LNCaP clone FGC (cell line): ENCODE data around the gene CD247.

ENCODE experiments used
- DNase-seq: peaks from one replicate; pipeline ENCODE4 v3.0.0-alpha.2; 2011; ENCODE audit warnings: low read depth
- H3K4me3 ChIP-seq: 2 replicates; pipeline ENCODE4 v1.5.1; 2011; ENCODE audit warnings: mild to moderate bottlenecking, low read depth, low read length, control low read depth
- TF ChIP-seq, protein P1 (sequence below): IDR thresholded peaks from 2 replicates; pipeline ENCODE4 v1.5.1; 2012; ENCODE audit warnings: mild to moderate bottlenecking; ENCODE audit not compliant: control insufficient read depth, insufficient read depth; ENCODE audit errors: extremely low read depth

CD247 gene

GRCh38 chr1:167499106-167499505 is 19.2 kb downstream of the CD247 start:
- H3K4me3 ChIP-seq = no peak overlapping the region
- TF ChIP-seq, protein P1, sequence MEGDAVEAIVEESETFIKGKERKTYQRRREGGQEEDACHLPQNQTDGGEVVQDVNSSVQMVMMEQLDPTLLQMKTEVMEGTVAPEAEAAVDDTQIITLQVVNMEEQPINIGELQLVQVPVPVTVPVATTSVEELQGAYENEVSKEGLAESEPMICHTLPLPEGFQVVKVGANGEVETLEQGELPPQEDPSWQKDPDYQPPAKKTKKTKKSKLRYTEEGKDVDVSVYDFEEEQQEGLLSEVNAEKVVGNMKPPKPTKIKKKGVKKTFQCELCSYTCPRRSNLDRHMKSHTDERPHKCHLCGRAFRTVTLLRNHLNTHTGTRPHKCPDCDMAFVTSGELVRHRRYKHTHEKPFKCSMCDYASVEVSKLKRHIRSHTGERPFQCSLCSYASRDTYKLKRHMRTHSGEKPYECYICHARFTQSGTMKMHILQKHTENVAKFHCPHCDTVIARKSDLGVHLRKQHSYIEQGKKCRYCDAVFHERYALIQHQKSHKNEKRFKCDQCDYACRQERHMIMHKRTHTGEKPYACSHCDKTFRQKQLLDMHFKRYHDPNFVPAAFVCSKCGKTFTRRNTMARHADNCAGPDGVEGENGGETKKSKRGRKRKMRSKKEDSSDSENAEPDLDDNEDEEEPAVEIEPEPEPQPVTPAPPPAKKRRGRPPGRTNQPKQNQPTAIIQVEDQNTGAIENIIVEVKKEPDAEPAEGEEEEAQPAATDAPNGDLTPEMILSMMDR = no peak
- no peak for DNase-seq

GRCh38 chr1:167496797-167497619 is 21.3 kb downstream of the CD247 start:
- TF ChIP-seq, protein P1 = no peak
- no peak for DNase-seq
- no peak overlapping the region for H3K4me3 ChIP-seq

DNA sequence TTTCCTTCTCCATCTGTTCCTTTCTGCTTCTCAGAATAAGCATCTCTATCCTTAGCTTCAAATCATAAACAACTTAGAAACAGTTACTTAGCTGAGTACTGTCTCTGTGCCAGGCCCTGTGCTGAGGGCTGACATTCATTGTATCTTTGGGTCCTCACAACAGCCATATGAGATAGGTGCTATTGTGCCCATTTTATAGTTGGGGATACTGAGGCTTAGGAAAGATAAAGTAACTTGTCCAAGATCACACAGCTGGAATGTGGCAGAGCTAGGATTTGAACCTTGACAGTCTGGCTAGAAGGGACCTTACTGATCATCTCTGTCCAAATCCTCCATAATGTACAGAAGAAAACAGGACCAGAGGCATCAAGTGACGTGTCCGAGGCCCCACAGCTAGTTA is 25.0 kb downstream of the CD247 start:
- H3K4me3 ChIP-seq = no peak overlapping the region
- TF ChIP-seq, protein P1 = no peak
- no peak for DNase-seq

DNA sequence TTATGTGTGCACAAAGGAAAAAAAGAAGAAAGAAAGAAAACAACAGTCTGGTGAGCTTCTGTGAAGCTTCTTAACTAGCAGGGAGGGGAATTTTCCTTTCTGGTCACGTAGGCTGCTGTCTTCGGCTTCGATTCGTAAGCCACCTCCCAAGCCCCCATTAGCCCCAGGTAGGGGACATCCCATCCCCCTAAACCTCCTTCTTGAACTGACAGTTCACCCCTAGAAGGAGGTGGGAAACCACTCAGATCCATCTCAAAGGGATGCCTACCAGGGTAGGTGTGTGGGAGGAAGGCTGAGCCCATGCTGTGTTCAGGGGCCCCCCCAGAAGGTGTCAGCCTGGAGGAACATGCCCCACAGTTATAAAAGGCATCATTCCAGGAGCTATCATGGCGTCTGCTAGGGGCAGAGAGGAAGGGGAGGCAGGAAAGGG is 25.8 kb downstream of the CD247 start:
- no peak for DNase-seq
- TF ChIP-seq, protein P1 = no peak
- H3K4me3 ChIP-seq = no peak overlapping the region

GRCh38 chr1:167491586-167492461 is 26.5 kb downstream of the CD247 start:
- no peak for DNase-seq
- TF ChIP-seq, protein P1 = no peak
- H3K4me3 ChIP-seq = no peak overlapping the region

DNA sequence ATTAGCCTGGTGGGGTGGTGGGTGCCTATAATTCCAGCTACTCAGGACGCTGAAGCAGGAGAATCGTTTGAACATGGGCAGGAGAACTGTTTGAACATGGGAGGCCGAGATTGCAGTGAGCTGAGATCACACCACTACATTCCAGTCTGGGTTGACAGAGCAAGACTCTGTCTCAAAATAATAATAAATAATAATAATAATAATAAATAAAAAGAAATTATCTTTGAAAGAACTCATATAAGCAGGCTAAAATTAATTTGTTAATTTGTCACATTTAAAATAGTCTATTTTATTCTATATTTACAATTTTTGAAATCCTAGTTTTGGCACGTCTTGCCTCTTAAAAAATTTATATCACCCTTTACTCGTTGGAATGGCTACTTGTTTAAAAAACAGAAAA is 27.6 kb downstream of the CD247 start:
- no peak overlapping the region for H3K4me3 ChIP-seq
- DNase-seq = no peak
- TF ChIP-seq, protein P1 = no peak
